ENCODE data around the gene ELL. TPM values are rescaled to one million over a fixed set of nuclear protein-coding genes. Genes with fewer than 3 reads are reported as not detected.
A peak's percentile ranks its signal among the peaks of the same experiment; 100 is the strongest.

ELL gene
- total and polyA plus RNA-seq, 2 experiments from 2014 or later, result 11.3 to 20.1 TPM

GRCh38 chr19:18529782-18530181 lies 7.9 kb upstream of the ELL start:
- Histone ChIP-seq H3K4me1 (ENCODE audit: insufficient read depth) (no peaks in the 10 kb centered on the region), H3K4me2 (no peak overlapping the region), H3K79me2 (replicated peaks; ENCODE audit: insufficient read depth) (no peaks in the 10 kb centered on the region), H3K4me3 (no peak overlapping the region), H2AFZ (no peak overlapping the region), H4K20me1 (replicated peaks; ENCODE audit: insufficient read depth) (no peaks in the 10 kb centered on the region; the same call in 1 of the 2 replicates), H3K27ac (ENCODE audit: low read depth) (0 out of 2 replicates have a peak overlapping the region, but pooled peaks have one; percentile 26), H3K9me2 (ENCODE audit: insufficient read depth) (no peaks in the 10 kb centered on the region), H3F3A (replicated peaks; ENCODE audit: low read depth) (0 out of 2 replicates have a peak, but pooled peaks cover 5% of the 10 kb centered on the region), H3K36me3 (ENCODE audit: insufficient read depth) (no peaks in the 10 kb centered on the region; the same call in 1 of the 2 replicates), H3K27me3 (ENCODE audit: insufficient read depth) (no peaks in the 10 kb centered on the region)
- no peak for DNase-seq (ENCODE audit: low spot score)
- no peaks in the 10 kb centered on the region for H3K9me3 Mint-ChIP-seq
- ATAC-seq, result peak; percentile 66
- H3K4me3 Mint-ChIP-seq, result no peak overlapping the region
- TF ChIP-seq JUNB (IDR thresholded peaks at IDR 0.05; ENCODE audit: unreplicated experiment) (no peak), POLR2AphosphoS5 (IDR thresholded peaks at IDR 0.05; ENCODE audit: low read depth) (no peak), ZNF331 (CRISPR knock-in tag; IDR thresholded peaks at IDR 0.05; ENCODE audit: low read depth) (no peak), CTCF (conservative IDR thresholded peaks at IDR 0.05; ENCODE audit: low read depth in 2 of 2) (no peak)
- peaks cover 20% of the 10 kb centered on the region for H3K36me3 Mint-ChIP-seq (ENCODE audit: low read depth)
- no peaks in the 10 kb centered on the region for H3K4me1 Mint-ChIP-seq
- no peak overlapping the region for H3K27ac Mint-ChIP-seq
- peaks cover 2% of the 10 kb centered on the region for H3K27me3 Mint-ChIP-seq (ENCODE audit: insufficient read depth, low read depth, poor library complexity)

DNA sequence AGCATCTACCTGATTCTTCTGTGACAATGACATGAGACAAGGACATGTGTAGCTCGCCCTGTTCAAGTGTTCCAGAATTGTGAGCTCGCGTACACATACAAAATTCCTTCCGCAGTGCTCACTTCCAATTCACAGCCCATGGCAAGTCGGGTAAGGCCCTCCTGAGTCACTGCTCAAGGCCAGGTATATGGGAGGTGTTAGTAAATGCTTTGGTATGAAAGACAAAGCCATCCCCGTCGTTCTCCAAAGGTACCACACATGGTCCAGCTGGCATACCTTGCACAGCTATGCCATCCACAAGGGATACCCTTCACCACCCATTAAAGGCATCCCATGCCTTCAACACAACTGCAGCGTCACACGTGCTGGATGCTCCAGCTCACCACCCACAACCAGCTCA lies 4.4 kb upstream of the ELL start:
- H3K79me2 ChIP-seq (replicated peaks; ENCODE audit: insufficient read depth), result no peaks in the 10 kb centered on the region
- no peak overlapping the region; the same call in 1 of the 2 replicates for H3K27ac Mint-ChIP-seq
- no peaks in the 10 kb centered on the region for H4K20me1 ChIP-seq (replicated peaks; ENCODE audit: insufficient read depth)
- H3K4me2 ChIP-seq, result no peak overlapping the region
- H3K9me3 Mint-ChIP-seq, result no peaks in the 10 kb centered on the region
- peaks cover 10% of the 10 kb centered on the region for H3K27me3 Mint-ChIP-seq (ENCODE audit: insufficient read depth, low read depth, poor library complexity)
- DNase-seq (ENCODE audit: low spot score) (no peak), ATAC-seq (no peak)
- H3K4me3 Mint-ChIP-seq, result no peak overlapping the region
- no peaks in the 10 kb centered on the region for H3K9me2 ChIP-seq (ENCODE audit: insufficient read depth)
- no peak overlapping the region for H3K27ac ChIP-seq (ENCODE audit: low read depth)
- peaks cover 3% of the 10 kb centered on the region; the same call in 2 of the 3 replicates for H3K36me3 Mint-ChIP-seq (ENCODE audit: low read depth)
- no peak overlapping the region for H2AFZ ChIP-seq
- H3F3A ChIP-seq (replicated peaks; ENCODE audit: low read depth), result peaks cover 12% of the 10 kb centered on the region
- no peaks in the 10 kb centered on the region; the same call in 2 of the 3 replicates for H3K4me1 Mint-ChIP-seq
- no peaks in the 10 kb centered on the region for H3K4me1 ChIP-seq (ENCODE audit: insufficient read depth)
- H3K36me3 ChIP-seq (ENCODE audit: insufficient read depth), result no peaks in the 10 kb centered on the region; the same call in 1 of the 2 replicates
- H3K27me3 ChIP-seq (ENCODE audit: insufficient read depth), result no peaks in the 10 kb centered on the region
- no peak overlapping the region for H3K4me3 ChIP-seq
- TF ChIP-seq, protein P1, sequence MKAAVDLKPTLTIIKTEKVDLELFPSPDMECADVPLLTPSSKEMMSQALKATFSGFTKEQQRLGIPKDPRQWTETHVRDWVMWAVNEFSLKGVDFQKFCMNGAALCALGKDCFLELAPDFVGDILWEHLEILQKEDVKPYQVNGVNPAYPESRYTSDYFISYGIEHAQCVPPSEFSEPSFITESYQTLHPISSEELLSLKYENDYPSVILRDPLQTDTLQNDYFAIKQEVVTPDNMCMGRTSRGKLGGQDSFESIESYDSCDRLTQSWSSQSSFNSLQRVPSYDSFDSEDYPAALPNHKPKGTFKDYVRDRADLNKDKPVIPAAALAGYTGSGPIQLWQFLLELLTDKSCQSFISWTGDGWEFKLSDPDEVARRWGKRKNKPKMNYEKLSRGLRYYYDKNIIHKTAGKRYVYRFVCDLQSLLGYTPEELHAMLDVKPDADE (IDR thresholded peaks at IDR 0.05), result no peak
- TF ChIP-seq STAT1 (IDR thresholded peaks at IDR 0.05; ENCODE audit: unreplicated experiment), result no peak
- no peak for TF ChIP-seq NANOG (IDR thresholded peaks at IDR 0.05; ENCODE audit: borderline replicate concordance)
- TF ChIP-seq, protein P2, sequence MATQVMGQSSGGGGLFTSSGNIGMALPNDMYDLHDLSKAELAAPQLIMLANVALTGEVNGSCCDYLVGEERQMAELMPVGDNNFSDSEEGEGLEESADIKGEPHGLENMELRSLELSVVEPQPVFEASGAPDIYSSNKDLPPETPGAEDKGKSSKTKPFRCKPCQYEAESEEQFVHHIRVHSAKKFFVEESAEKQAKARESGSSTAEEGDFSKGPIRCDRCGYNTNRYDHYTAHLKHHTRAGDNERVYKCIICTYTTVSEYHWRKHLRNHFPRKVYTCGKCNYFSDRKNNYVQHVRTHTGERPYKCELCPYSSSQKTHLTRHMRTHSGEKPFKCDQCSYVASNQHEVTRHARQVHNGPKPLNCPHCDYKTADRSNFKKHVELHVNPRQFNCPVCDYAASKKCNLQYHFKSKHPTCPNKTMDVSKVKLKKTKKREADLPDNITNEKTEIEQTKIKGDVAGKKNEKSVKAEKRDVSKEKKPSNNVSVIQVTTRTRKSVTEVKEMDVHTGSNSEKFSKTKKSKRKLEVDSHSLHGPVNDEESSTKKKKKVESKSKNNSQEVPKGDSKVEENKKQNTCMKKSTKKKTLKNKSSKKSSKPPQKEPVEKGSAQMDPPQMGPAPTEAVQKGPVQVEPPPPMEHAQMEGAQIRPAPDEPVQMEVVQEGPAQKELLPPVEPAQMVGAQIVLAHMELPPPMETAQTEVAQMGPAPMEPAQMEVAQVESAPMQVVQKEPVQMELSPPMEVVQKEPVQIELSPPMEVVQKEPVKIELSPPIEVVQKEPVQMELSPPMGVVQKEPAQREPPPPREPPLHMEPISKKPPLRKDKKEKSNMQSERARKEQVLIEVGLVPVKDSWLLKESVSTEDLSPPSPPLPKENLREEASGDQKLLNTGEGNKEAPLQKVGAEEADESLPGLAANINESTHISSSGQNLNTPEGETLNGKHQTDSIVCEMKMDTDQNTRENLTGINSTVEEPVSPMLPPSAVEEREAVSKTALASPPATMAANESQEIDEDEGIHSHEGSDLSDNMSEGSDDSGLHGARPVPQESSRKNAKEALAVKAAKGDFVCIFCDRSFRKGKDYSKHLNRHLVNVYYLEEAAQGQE (IDR thresholded peaks at IDR 0.05; ENCODE audit: unreplicated experiment), result no peak
- TF ChIP-seq ZNF462 (CRISPR knock-in tag; IDR thresholded peaks at IDR 0.05), result no peak
- no peak for TF ChIP-seq POLR2AphosphoS5 (IDR thresholded peaks at IDR 0.05; ENCODE audit: low read depth)
- TF ChIP-seq JUNB (IDR thresholded peaks at IDR 0.05; ENCODE audit: unreplicated experiment), result no peak
